Stimulated activated naive CD4-positive, alpha-beta T cell treated with Interleukin-2 at 50 U/mL for 16 hours (primary cell): ENCODE results near the gene FFAR4.

Experiments
- DNase-seq: peaks from one replicate; lab custom pipeline; 2025; lab: John Stamatoyannopoulos, UW

The FFAR4 gene

GRCh38 chr10:93600446-93601145 lies 34.1 kb downstream of the FFAR4 start:
- no peak for DNase-seq

GRCh38 chr10:93601146-93601773 lies 34.8 kb downstream of the FFAR4 start, which contains the start of gene RBP4:
Gene RBP4, minus strand, starts transcription at chr10:93601235. Its CDS starts 207 bp downstream, at chr10:93601028.
- DNase-seq = no peak

GRCh38 chr10:93601774-93602162 lies 35.3 kb downstream of the FFAR4 start:
- DNase-seq = no peak

- DNase-seq = no peak
These were observed 36.6 kb downstream of the FFAR4 start for GRCh38 chr10:93603023-93603422.

GRCh38 chr10:93604146-93604545 lies 37.7 kb downstream of the FFAR4 start:
- DNase-seq = no peak

GRCh38 chr10:93608421-93608820 lies 42.0 kb downstream of the FFAR4 start:
- DNase-seq = no peak

GRCh38 chr10:93612311-93612710 lies 45.8 kb downstream of the FFAR4 start, which contains the start of gene PDE6C:
Gene PDE6C, plus strand, starts transcription at chr10:93612537. Its CDS starts 189 bp downstream, at chr10:93612726.
- no peak for DNase-seq

- DNase-seq = no peak
These were observed 46.7 kb downstream of the FFAR4 start for GRCh38 chr10:93613126-93613525.

- DNase-seq = no peak
These were observed 47.8 kb downstream of the FFAR4 start for GRCh38 chr10:93614101-93614825.

GRCh38 chr10:93615576-93616235 lies 49.2 kb downstream of the FFAR4 start:
- DNase-seq = no peak

GRCh38 chr10:93620925-93621324 lies 54.5 kb downstream of the FFAR4 start:
- no peak for DNase-seq

GRCh38 chr10:93622942-93623341 lies 56.5 kb downstream of the FFAR4 start:
- DNase-seq = no peak

- no peak for DNase-seq
These were observed 62.4 kb downstream of the FFAR4 start for GRCh38 chr10:93628858-93629257.

- no peak for DNase-seq
These were observed 63.3 kb downstream of the FFAR4 start for GRCh38 chr10:93629647-93630305.

- no peak for DNase-seq
These were observed 64.4 kb downstream of the FFAR4 start for GRCh38 chr10:93630625-93631557.
